GM23338 (cell line): ENCODE data around the gene MTCH2. TPM values are rescaled to one million over a fixed set of nuclear protein-coding genes. Genes with fewer than 3 reads are reported as not detected.
A peak's percentile ranks its signal among the peaks of the same experiment; 100 is the strongest.

Source experiments
- ATAC-seq: fragments of 200-7000 bp; cut with Tn5 transposase; 3 replicates; pipeline ENCODE4 v1.9.1; 2020
- DNase-seq: peaks from one replicate; pipeline ENCODE4 v3.0.0-alpha.2; 2015; ENCODE audit warnings: low spot score
- H2AFZ ChIP-seq: fragments of 200-600 bp; sonication (generic); 2 replicates; pipeline ENCODE4 v1.8.0; 2016; ENCODE audit warnings: antibody characterized with exemption, mild to moderate bottlenecking, moderate library complexity
- H3F3A ChIP-seq: fragments of 200-600 bp; sonication (generic); replicated peaks from 2 replicates; pipeline ENCODE4 v1.8.0; 2017; ENCODE audit warnings: antibody characterized with exemption, mixed run types, low read depth
- H3K27ac ChIP-seq: fragments of 200-600 bp; sonication (generic); 2 replicates; pipeline ENCODE4 v1.6.1; 2016; ENCODE audit warnings: low read depth
- H3K27me3 ChIP-seq: fragments of 200-600 bp; sonication (generic); 2 replicates; pipeline ENCODE4 v1.8.0; 2016; ENCODE audit warnings: mild to moderate bottlenecking, mixed run types, moderate library complexity; ENCODE audit not compliant: insufficient read depth
- H3K36me3 ChIP-seq: fragments of 200-600 bp; sonication (generic); 2 replicates; pipeline ENCODE4 v1.8.0; 2016; ENCODE audit warnings: mild to moderate bottlenecking; ENCODE audit not compliant: insufficient read depth
- H3K4me1 ChIP-seq: fragments of 200-600 bp; sonication (generic); 2 replicates; pipeline ENCODE4 v1.8.0; 2016; ENCODE audit warnings: mild to moderate bottlenecking, moderate library complexity; ENCODE audit not compliant: insufficient read depth
- H3K4me2 ChIP-seq: fragments of 200-600 bp; sonication (generic); 2 replicates; pipeline ENCODE4 v1.7.1; 2017; ENCODE audit warnings: mixed run types
- H3K4me3 ChIP-seq: fragments of 200-600 bp; sonication (generic); 2 replicates; pipeline ENCODE4 v1.6.1; 2016; ENCODE audit warnings: mixed run types
- H3K79me2 ChIP-seq: fragments of 200-600 bp; sonication (generic); replicated peaks from 2 replicates; pipeline ENCODE4 v1.8.0; 2017; ENCODE audit warnings: mild to moderate bottlenecking; ENCODE audit not compliant: insufficient read depth
- H3K9me2 ChIP-seq: fragments of 200-600 bp; sonication (generic); 2 replicates; pipeline ENCODE4 v1.8.0; 2017; ENCODE audit not compliant: insufficient read depth
- H4K20me1 ChIP-seq: fragments of 200-600 bp; sonication (generic); replicated peaks from 2 replicates; pipeline ENCODE4 v1.8.0; 2017; ENCODE audit warnings: mild to moderate bottlenecking; ENCODE audit not compliant: insufficient read depth
- H3K27ac Mint-ChIP-seq: 2 replicates; pipeline ENCODE4 v1.8.0; 2020; ENCODE audit warnings: inconsistent platforms, mild to moderate bottlenecking, moderate library complexity, mixed read lengths
- H3K27me3 Mint-ChIP-seq: 3 replicates; pipeline ENCODE4 v1.8.0; 2022; ENCODE audit warnings: low read depth, mild to moderate bottlenecking, moderate library complexity, mixed read lengths, inconsistent platforms; ENCODE audit not compliant: insufficient read depth, poor library complexity
- H3K36me3 Mint-ChIP-seq: 3 replicates; pipeline ENCODE4 v1.8.0; 2021; ENCODE audit warnings: low read depth, mild to moderate bottlenecking, inconsistent platforms, moderate library complexity, mixed read lengths
- H3K4me1 Mint-ChIP-seq: 3 replicates; pipeline ENCODE4 v1.8.0; 2020; ENCODE audit warnings: mild to moderate bottlenecking, inconsistent platforms, mixed read lengths
- H3K4me3 Mint-ChIP-seq: 3 replicates; pipeline ENCODE4 v1.8.0; 2021; ENCODE audit warnings: moderate library complexity, mild to moderate bottlenecking, inconsistent platforms, mixed read lengths
- H3K9me3 Mint-ChIP-seq: 3 replicates; pipeline ENCODE4 v1.8.0; 2020; ENCODE audit warnings: moderate library complexity, mild to moderate bottlenecking, inconsistent platforms, mixed read lengths
- CREB1 ChIP-seq: fragments of 250-450 bp; sonication (Bioruptor Pico); IDR thresholded peaks from 2 replicates; pipeline ENCODE4 v1.5.0; 2020; ENCODE audit warnings: low read depth, mild to moderate bottlenecking, moderate library complexity
- ETS1 ChIP-seq: IDR thresholded peaks from 2 replicates; pipeline ENCODE4 v1.6.1; 2016; ENCODE audit warnings: antibody characterized with exemption
- EZH2 ChIP-seq: fragments of 200-600 bp; sonication (generic); IDR thresholded peaks from one replicate; pipeline ENCODE4 v1.8.0; 2017; ENCODE audit warnings: antibody characterized with exemption, mild to moderate bottlenecking, low read depth; ENCODE audit not compliant: unreplicated experiment
- EZH2phosphoT487 ChIP-seq: fragments of 200-600 bp; sonication (generic); IDR thresholded peaks from one replicate; pipeline ENCODE4 v1.8.1; 2018; ENCODE audit warnings: antibody characterized with exemption; ENCODE audit not compliant: unreplicated experiment
- JUNB ChIP-seq: IDR thresholded peaks from one replicate; pipeline ENCODE4 v1.6.1; 2016; ENCODE audit warnings: antibody characterized with exemption; ENCODE audit not compliant: unreplicated experiment
- NANOG ChIP-seq: IDR thresholded peaks from 2 replicates; pipeline ENCODE4 v1.6.1; 2016; ENCODE audit warnings: antibody characterized with exemption, borderline replicate concordance
- POLR2AphosphoS5 ChIP-seq: IDR thresholded peaks from 2 replicates; pipeline ENCODE4 v1.6.1; 2016; ENCODE audit warnings: antibody characterized with exemption, low read depth
- REST ChIP-seq: IDR thresholded peaks from one replicate; pipeline ENCODE4 v1.6.1; 2018; ENCODE audit warnings: antibody characterized with exemption; ENCODE audit not compliant: unreplicated experiment
- STAT1 ChIP-seq: IDR thresholded peaks from one replicate; pipeline ENCODE4 v1.6.1; 2016; ENCODE audit warnings: antibody characterized with exemption; ENCODE audit not compliant: unreplicated experiment
- ZNF114 ChIP-seq: fragments of 250-450 bp; sonication (Bioruptor Pico); IDR thresholded peaks from 2 replicates; pipeline ENCODE4 v1.5.0; 2020; ENCODE audit warnings: mild to moderate bottlenecking, moderate library complexity
- ZNF331 ChIP-seq: fragments of 250-450 bp; sonication (Bioruptor Pico); IDR thresholded peaks from 2 replicates; pipeline ENCODE4 v1.5.0; 2020; ENCODE audit warnings: low read depth, mild to moderate bottlenecking, moderate library complexity
- ZNF462 ChIP-seq: fragments of 250-450 bp; sonication (Bioruptor Pico); IDR thresholded peaks from 2 replicates; pipeline ENCODE4 v1.5.0; 2020; ENCODE audit warnings: mild to moderate bottlenecking, moderate library complexity
- polyA plus RNA-seq: library from polyadenylated mRNA; unstranded; fragments of >200 nt; fragmentation: Nextera tagmentation; extraction: Ambion mirVana; gene quantifications from 2 replicates; pipeline ENCODE4 v1.2.1, GENCODE V29; 2016
- total RNA-seq: library from RNA; depleted of rRNA; stranded (reverse); fragments of >200 nt; shearing (Covaris generic); gene quantifications from 2 replicates; pipeline ENCODE4 v1.2.3, GENCODE V29; 2014
- TF ChIP-seq, protein P1 (sequence below), 2 experiments: fragments of 200-600 bp in 1 of 2; sonication (generic) in 1 of 2; conservative IDR thresholded peaks; 2 replicates each; pipeline versions ENCODE4 v1.5.1 to v1.6.1; 2016 to 2017; ENCODE audit warnings: antibody characterized with exemption in 2 of 2, low read depth in 2 of 2, mild to moderate bottlenecking in 2 of 2, moderate library complexity in 1 of 2

MTCH2 gene
- total and polyA plus RNA-seq, 2 experiments from 2014 or later: 90.9 to 155 TPM

DNA sequence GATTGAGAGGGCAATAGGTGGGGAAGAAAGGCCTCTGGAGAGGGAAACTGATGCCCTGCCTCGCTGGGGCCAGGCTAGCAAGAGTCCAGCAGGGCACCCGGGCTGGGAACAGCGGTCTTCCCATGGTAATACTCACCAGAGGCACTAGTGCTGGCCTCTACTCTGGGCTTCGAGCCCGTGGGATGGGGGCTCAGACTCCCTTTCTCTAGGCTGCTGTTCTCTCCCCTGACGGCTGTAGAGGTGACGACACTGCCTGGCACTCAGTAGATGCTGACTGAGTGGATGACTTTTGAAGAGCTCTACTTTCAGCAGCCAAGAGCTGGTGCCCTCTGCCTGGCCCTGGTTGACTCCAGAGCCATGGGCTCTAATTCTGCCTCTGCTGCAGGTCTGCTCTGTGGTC, 47.3 kb downstream of the MTCH2 start:
- peak; percentile 4; the same call in 2 of the 3 replicates for ATAC-seq
- peak overlapping the region; percentile 99; the same call in 1 of the 2 replicates for H3K4me2 ChIP-seq
- H3K27me3 Mint-ChIP-seq: peaks cover 45% of the 10 kb centered on the region
- H3K4me1 Mint-ChIP-seq: peaks cover 27% of the 10 kb centered on the region
- H3K9me2 ChIP-seq: 0 out of 2 replicates have a peak, but pooled peaks cover 6% of the 10 kb centered on the region
- peak overlapping the region; percentile 69; the same call in 1 of the 3 replicates for H3K4me3 Mint-ChIP-seq
- H3K27me3 ChIP-seq: peaks cover 58% of the 10 kb centered on the region
- H3K79me2 ChIP-seq: no peaks in the 10 kb centered on the region
- H2AFZ ChIP-seq: peak overlapping the region; percentile 100
- H3K27ac ChIP-seq: no peak overlapping the region
- 0 out of 2 replicates have a peak, but pooled peaks cover 5% of the 10 kb centered on the region for H4K20me1 ChIP-seq
- DNase-seq: no peak
- no peaks in the 10 kb centered on the region for H3K36me3 ChIP-seq
- H3K36me3 Mint-ChIP-seq: no peaks in the 10 kb centered on the region
- H3K4me3 ChIP-seq: peak overlapping the region; percentile 96; the same call in 1 of the 2 replicates
- H3F3A ChIP-seq: no peaks in the 10 kb centered on the region
- TF ChIP-seq ZNF114 (no peak), JUNB (no peak), CREB1 (CRISPR knock-in tag) (no peak), STAT1 (no peak), EZH2phosphoT487 (no peak), EZH2 (no peak), REST (no peak), ETS1 (no peak), POLR2AphosphoS5 (no peak), ZNF331 (CRISPR knock-in tag) (no peak), ZNF462 (CRISPR knock-in tag) (no peak), NANOG (no peak)
- TF ChIP-seq, protein P1, sequence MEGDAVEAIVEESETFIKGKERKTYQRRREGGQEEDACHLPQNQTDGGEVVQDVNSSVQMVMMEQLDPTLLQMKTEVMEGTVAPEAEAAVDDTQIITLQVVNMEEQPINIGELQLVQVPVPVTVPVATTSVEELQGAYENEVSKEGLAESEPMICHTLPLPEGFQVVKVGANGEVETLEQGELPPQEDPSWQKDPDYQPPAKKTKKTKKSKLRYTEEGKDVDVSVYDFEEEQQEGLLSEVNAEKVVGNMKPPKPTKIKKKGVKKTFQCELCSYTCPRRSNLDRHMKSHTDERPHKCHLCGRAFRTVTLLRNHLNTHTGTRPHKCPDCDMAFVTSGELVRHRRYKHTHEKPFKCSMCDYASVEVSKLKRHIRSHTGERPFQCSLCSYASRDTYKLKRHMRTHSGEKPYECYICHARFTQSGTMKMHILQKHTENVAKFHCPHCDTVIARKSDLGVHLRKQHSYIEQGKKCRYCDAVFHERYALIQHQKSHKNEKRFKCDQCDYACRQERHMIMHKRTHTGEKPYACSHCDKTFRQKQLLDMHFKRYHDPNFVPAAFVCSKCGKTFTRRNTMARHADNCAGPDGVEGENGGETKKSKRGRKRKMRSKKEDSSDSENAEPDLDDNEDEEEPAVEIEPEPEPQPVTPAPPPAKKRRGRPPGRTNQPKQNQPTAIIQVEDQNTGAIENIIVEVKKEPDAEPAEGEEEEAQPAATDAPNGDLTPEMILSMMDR (conservative IDR thresholded peaks at IDR 0.05; ENCODE audit: low read depth in 2 of 2): no peak
- H3K9me3 Mint-ChIP-seq: no peaks in the 10 kb centered on the region
- no peak overlapping the region for H3K27ac Mint-ChIP-seq
- H3K4me1 ChIP-seq: peaks cover 23% of the 10 kb centered on the region
